ENCODE data around the gene ALCAM.

- no peak for TF ChIP-seq CTCF (IDR thresholded peaks at IDR 0.05)
- TF ChIP-seq POLR2A (IDR thresholded peaks at IDR 0.05), result no peak
Observed at GRCh38 chr3:105620236-105620635, 253.5 kb downstream of the ALCAM start.
